Prostate gland (tissue), 2 donors: ENCODE results near the gene ZNF532.

Source experiments
- POLR2AphosphoS5 ChIP-seq: sonication (generic); formaldehyde crosslinking; IDR thresholded peaks from one replicate; pipeline ENCODE4 v1.6.1; 2017; ENCODE audit warnings: antibody characterized with exemption
- TF ChIP-seq, protein P1 (sequence below), 4 experiments: fragments of 200-600 bp in 2 of 4; fragments of 450-650 bp in 2 of 4; sonication (generic) in 2 of 4; IDR thresholded peaks; 1 replicate in 3 of 4; 2 replicates in 1 of 4; pipeline ENCODE4 v1.5.1; 2016 to 2019; ENCODE audit warnings: antibody characterized with exemption in 4 of 4, mild to moderate bottlenecking in 2 of 4, moderate library complexity in 2 of 4

DNA sequence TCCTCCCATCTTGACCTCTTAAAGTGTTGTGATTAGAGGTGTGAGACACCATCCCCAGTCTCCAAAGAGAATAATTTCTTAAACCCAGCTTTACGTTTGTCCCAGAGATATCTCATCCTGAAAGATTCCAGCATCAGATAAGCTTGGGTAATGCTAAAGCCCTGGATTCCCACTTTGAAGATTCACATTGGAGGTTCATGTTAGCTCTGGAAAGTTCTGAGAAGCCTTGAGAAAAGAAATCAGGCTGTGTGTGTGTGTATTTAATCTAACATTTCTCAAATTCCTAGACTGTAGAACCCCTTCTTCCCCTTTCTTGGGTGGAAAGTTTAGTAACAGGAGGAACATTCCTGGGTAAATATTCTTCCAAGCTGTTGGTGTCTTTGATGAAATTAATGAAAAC lies 18.0 kb downstream of the ZNF532 start:
- TF ChIP-seq, protein P1, sequence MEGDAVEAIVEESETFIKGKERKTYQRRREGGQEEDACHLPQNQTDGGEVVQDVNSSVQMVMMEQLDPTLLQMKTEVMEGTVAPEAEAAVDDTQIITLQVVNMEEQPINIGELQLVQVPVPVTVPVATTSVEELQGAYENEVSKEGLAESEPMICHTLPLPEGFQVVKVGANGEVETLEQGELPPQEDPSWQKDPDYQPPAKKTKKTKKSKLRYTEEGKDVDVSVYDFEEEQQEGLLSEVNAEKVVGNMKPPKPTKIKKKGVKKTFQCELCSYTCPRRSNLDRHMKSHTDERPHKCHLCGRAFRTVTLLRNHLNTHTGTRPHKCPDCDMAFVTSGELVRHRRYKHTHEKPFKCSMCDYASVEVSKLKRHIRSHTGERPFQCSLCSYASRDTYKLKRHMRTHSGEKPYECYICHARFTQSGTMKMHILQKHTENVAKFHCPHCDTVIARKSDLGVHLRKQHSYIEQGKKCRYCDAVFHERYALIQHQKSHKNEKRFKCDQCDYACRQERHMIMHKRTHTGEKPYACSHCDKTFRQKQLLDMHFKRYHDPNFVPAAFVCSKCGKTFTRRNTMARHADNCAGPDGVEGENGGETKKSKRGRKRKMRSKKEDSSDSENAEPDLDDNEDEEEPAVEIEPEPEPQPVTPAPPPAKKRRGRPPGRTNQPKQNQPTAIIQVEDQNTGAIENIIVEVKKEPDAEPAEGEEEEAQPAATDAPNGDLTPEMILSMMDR (IDR thresholded peaks at IDR 0.05) = no peak
- no peak for TF ChIP-seq POLR2AphosphoS5
